ENCODE measurements around the gene FALEC. TPM values are rescaled to one million over a fixed set of nuclear protein-coding genes. Genes with fewer than 3 reads are reported as not detected.
A peak's percentile ranks its signal among the peaks of the same experiment; 100 is the strongest.

Gene FALEC
- total RNA-seq, 2 experiments from 2014 or later, result 0.64 TPM; not detected in 1

- H3K27ac Mint-ChIP-seq, result no peak overlapping the region
- no peak for DNase-seq
- POLR2A ChIA-PET, result no interaction called here
- CTCF ChIA-PET, result interaction anchor here (0.7 to 1.6 kb wide), 4 partner anchors 9 to 280 kb away, joined by 3 to 5 read pairs (median 3); no protein-coding TSS in a partner anchor
- peaks cover 3% of the 10 kb centered on the region for H3K27me3 Mint-ChIP-seq
- no peaks in the 10 kb centered on the region for H3K36me3 Mint-ChIP-seq (ENCODE audit: low read depth)
- H3K4me3 Mint-ChIP-seq, result no peak overlapping the region
- H3K9me3 Mint-ChIP-seq, result no peaks in the 10 kb centered on the region
- peaks cover 4% of the 10 kb centered on the region for H3K4me1 Mint-ChIP-seq
Measured at GRCh38 chr1:150535511-150536287, 20.1 kb downstream of the FALEC start.

- DNase-seq, result no peak
- POLR2A ChIA-PET, result no interaction called here
- Mint-ChIP-seq H3K4me3 (no peak overlapping the region), H3K27me3 (peaks cover 3% of the 10 kb centered on the region), H3K36me3 (ENCODE audit: low read depth) (no peaks in the 10 kb centered on the region), H3K4me1 (peaks cover 4% of the 10 kb centered on the region), H3K27ac (peak overlapping the region; percentile 19), H3K9me3 (no peaks in the 10 kb centered on the region)
- CTCF ChIA-PET, result interaction anchor here (0.6 to 1.6 kb wide), 7 partner anchors 11 to 570 kb away, joined by 3 to 6 read pairs (median 3); no protein-coding TSS in a partner anchor
Measured at GRCh38 chr1:150536836-150537731, 21.5 kb downstream of the FALEC start.

GRCh38 chr1:150537732-150538684 lies 22.5 kb downstream of the FALEC start:
- CTCF ChIA-PET, result interaction anchor here (0.6 to 1.5 kb wide), 4 partner anchors 10 to 571 kb away, joined by 3 to 6 read pairs (median 4); no protein-coding TSS in a partner anchor
- H3K27ac Mint-ChIP-seq, result peak overlapping the region; percentile 25

GRCh38 chr1:150543500-150544143 lies 28.1 kb downstream of the FALEC start:
- Mint-ChIP-seq H3K36me3 (ENCODE audit: low read depth) (no peaks in the 10 kb centered on the region), H3K9me3 (no peaks in the 10 kb centered on the region), H3K4me3 (no peak overlapping the region), H3K27ac (no peak overlapping the region), H3K27me3 (peaks cover 26% of the 10 kb centered on the region), H3K4me1 (peaks cover 4% of the 10 kb centered on the region)
- CTCF ChIA-PET, result interaction anchor here (1.0 to 9.7 kb wide), 4 partner anchors 8 to 16 kb away, joined by 3 to 84 read pairs (median 4); no protein-coding TSS in a partner anchor
- POLR2A ChIA-PET, result no interaction called here
- DNase-seq, result no peak

More at GRCh38 chr1:150537732-150538684, 22.5 kb downstream of the FALEC start:
- no peaks in the 10 kb centered on the region for H3K36me3 Mint-ChIP-seq (ENCODE audit: low read depth)
- POLR2A ChIA-PET, result no interaction called here
- H3K27me3 Mint-ChIP-seq, result peaks cover 8% of the 10 kb centered on the region
- DNase-seq, result no peak
- H3K4me3 Mint-ChIP-seq, result no peak overlapping the region
- H3K9me3 Mint-ChIP-seq, result no peaks in the 10 kb centered on the region
- no peaks in the 10 kb centered on the region for H3K4me1 Mint-ChIP-seq

- no peak overlapping the region for H3K4me3 Mint-ChIP-seq
Measured at GRCh38 chr1:150544204-150544603, 28.7 kb downstream of the FALEC start.

GRCh38 chr1:150545486-150546032 lies 30.0 kb downstream of the FALEC start:
- ChIA-PET CTCF (interaction anchor here (0.5 to 9.7 kb wide), 2 partner anchors 14 to 107 kb away, joined by 3 to 84 read pairs; no protein-coding TSS in a partner anchor), POLR2A (no interaction called here)
- H3K4me1 Mint-ChIP-seq, result peaks cover 10% of the 10 kb centered on the region
- DNase-seq, result no peak
- H3K27me3 Mint-ChIP-seq, result peaks cover 30% of the 10 kb centered on the region
- no peak overlapping the region for H3K27ac Mint-ChIP-seq
- H3K9me3 Mint-ChIP-seq, result no peaks in the 10 kb centered on the region
- H3K36me3 Mint-ChIP-seq (ENCODE audit: low read depth), result no peaks in the 10 kb centered on the region
- no peak overlapping the region for H3K4me3 Mint-ChIP-seq

More at GRCh38 chr1:150544204-150544603, 28.7 kb downstream of the FALEC start:
- no peak for DNase-seq
- ChIA-PET POLR2A (no interaction called here), CTCF (interaction anchor here (1.0 to 9.7 kb wide), 4 partner anchors 9 to 15 kb away, joined by 3 to 84 read pairs (median 4); no protein-coding TSS in a partner anchor)
- H3K27ac Mint-ChIP-seq, result no peak overlapping the region
- H3K36me3 Mint-ChIP-seq (ENCODE audit: low read depth), result no peaks in the 10 kb centered on the region
- H3K9me3 Mint-ChIP-seq, result no peaks in the 10 kb centered on the region
- H3K27me3 Mint-ChIP-seq, result peaks cover 23% of the 10 kb centered on the region
- peaks cover 4% of the 10 kb centered on the region for H3K4me1 Mint-ChIP-seq

GRCh38 chr1:150546294-150546937 lies 30.9 kb downstream of the FALEC start:
- no peaks in the 10 kb centered on the region for H3K36me3 Mint-ChIP-seq (ENCODE audit: low read depth)
- no peak overlapping the region for H3K27ac Mint-ChIP-seq
- H3K27me3 Mint-ChIP-seq, result peaks cover 34% of the 10 kb centered on the region
- H3K4me3 Mint-ChIP-seq, result no peak overlapping the region
- POLR2A ChIA-PET, result no interaction called here
- DNase-seq, result no peak
- H3K4me1 Mint-ChIP-seq, result peaks cover 17% of the 10 kb centered on the region
- CTCF ChIA-PET, result interaction anchor here (0.5 to 9.7 kb wide), 3 partner anchors 13 to 108 kb away, joined by 3 to 84 read pairs (median 11); no protein-coding TSS in a partner anchor
- no peaks in the 10 kb centered on the region for H3K9me3 Mint-ChIP-seq

- Mint-ChIP-seq H3K27ac (no peak overlapping the region), H3K36me3 (ENCODE audit: low read depth) (no peaks in the 10 kb centered on the region), H3K9me3 (no peaks in the 10 kb centered on the region), H3K27me3 (peaks cover 30% of the 10 kb centered on the region), H3K4me1 (peaks cover 30% of the 10 kb centered on the region), H3K4me3 (peak overlapping the region; percentile 66)
- no peak for DNase-seq
- ChIA-PET CTCF (interaction anchor here (0.6 to 9.7 kb wide), 7 partner anchors 10 to 532 kb away, joined by 5 to 84 read pairs (median 7); no protein-coding TSS in a partner anchor), POLR2A (interaction anchor here (0.7 kb wide), 1 partner anchor 32 kb away, joined by 7 read pairs; no protein-coding TSS in a partner anchor)
Measured at GRCh38 chr1:150548324-150548631, 32.7 kb downstream of the FALEC start.

GRCh38 chr1:150548632-150549495 lies 33.3 kb downstream of the FALEC start, which contains the start of gene ADAMTSL4:
Gene ADAMTSL4 (plus strand): TSS chr1:150549408. CDS start chr1:150552289, 2,881 bp downstream.
- Mint-ChIP-seq H3K4me1 (peaks cover 30% of the 10 kb centered on the region), H3K27me3 (peaks cover 30% of the 10 kb centered on the region), H3K27ac (peak within 1 kb of the TSS; percentile 50), H3K4me3 (peak within 1 kb of the TSS; percentile 68), H3K9me3 (no peaks in the 10 kb centered on the region), H3K36me3 (ENCODE audit: low read depth) (no peaks in the 10 kb centered on the region)
- CTCF ChIA-PET, result interaction anchor here (0.6 to 9.7 kb wide), 11 partner anchors 11 to 531 kb away, joined by 3 to 84 read pairs (median 6); no protein-coding TSS in a partner anchor
- POLR2A ChIA-PET, result interaction anchor here (0.6 to 0.7 kb wide), 2 partner anchors 33 to 347 kb away, joined by 3 to 7 read pairs; no protein-coding TSS in a partner anchor
- peak; percentile 40 for DNase-seq

All from activated CD4-positive, alpha-beta T cell treated with anti-CD3 and anti-CD28 coated beads, Interleukin-2, amount 10 ng/mL, durations not matched to agents 7 days and 5 days (primary cell).